ENCODE measurements around the gene BCDIN3D. TPM values are rescaled to one million over a fixed set of nuclear protein-coding genes. Genes with fewer than 3 reads are reported as not detected.

Gene BCDIN3D
- total and polyA plus RNA-seq, 2 of the 8 experiments (the other 6 are each of a cell fraction or from before 2014, with no cell fraction given) = 1.6 to 2.4 TPM

DNA sequence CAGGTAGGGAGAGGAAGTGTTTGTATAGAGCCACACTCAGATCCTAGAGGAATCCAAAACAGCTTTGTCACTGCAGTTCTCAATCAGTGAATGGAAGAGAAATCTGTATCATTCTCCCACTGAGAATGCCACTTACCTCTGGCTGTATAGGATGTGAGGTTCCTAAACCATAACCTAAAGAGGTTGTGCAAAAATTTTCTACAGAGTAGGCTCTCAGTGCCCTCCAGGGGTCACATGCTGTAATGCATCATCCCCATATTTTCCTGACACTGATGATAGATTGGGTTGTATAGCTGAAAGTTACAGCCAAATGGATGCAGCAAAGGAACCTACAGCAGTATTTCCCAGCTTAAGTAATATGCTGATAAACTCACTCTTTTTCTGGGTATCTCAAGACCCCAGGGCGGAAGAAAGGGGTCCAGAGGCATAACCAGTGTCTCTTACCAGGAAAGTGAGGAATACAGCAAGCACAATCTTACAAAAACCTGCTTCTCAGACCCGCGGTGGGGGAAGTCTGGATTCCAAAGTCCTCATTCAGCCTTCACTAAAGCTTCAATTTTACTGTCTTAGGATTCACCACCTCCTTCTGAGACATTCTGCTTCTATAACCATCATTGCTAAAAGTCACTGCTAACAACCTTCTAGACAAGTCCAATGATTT is 3.8 kb downstream of the BCDIN3D start:
- no peaks in the 10 kb centered on the region for H3K9me3 ChIP-seq (ENCODE audit: insufficient read depth in 2 of 2, low read depth in 1 of 2, low read length in 1 of 2)
- H3K9ac ChIP-seq (replicated peaks in 1 of 4; ENCODE audit: extremely low read depth in 1 of 4, low read depth in 3 of 4, low read length in 3 of 4) = no peak overlapping the region
- WGBS, 2 experiments (ENCODE audit: extremely low coverage in 1 of 2, insufficient coverage in 1 of 2, insufficient read length in 1 of 2, insufficient replicate concordance in 2 of 2, low coverage in 1 of 2, low lambda C conversion rate in 2 of 2, missing lambda C conversion rate in 1 of 2) = 44% methylated on average over 3 of the region's 3 CpGs; no CpG with 5 or more reads in 1 of the 2 experiments
- TF ChIP-seq, protein P1, sequence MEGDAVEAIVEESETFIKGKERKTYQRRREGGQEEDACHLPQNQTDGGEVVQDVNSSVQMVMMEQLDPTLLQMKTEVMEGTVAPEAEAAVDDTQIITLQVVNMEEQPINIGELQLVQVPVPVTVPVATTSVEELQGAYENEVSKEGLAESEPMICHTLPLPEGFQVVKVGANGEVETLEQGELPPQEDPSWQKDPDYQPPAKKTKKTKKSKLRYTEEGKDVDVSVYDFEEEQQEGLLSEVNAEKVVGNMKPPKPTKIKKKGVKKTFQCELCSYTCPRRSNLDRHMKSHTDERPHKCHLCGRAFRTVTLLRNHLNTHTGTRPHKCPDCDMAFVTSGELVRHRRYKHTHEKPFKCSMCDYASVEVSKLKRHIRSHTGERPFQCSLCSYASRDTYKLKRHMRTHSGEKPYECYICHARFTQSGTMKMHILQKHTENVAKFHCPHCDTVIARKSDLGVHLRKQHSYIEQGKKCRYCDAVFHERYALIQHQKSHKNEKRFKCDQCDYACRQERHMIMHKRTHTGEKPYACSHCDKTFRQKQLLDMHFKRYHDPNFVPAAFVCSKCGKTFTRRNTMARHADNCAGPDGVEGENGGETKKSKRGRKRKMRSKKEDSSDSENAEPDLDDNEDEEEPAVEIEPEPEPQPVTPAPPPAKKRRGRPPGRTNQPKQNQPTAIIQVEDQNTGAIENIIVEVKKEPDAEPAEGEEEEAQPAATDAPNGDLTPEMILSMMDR (IDR thresholded peaks at IDR 0.05; ENCODE audit: control extremely low read depth in 1 of 3, insufficient read depth in 1 of 3, low read depth in 1 of 3, low read length in 3 of 3) = peak in 2 of 3 experiments; percentile 77 to 81; a peak in 3 of 4 replicates
- TF ChIP-seq RXRA (IDR thresholded peaks at IDR 0.05; ENCODE audit: insufficient read depth, low read depth, low read length) = no peak
- TF ChIP-seq CEBPB (IDR thresholded peaks at IDR 0.05; ENCODE audit: low read depth, low read length) = peak; percentile 54; the same call in 1 of the 2 replicates
- peak; percentile 89 to 92 for TF ChIP-seq RAD21 (IDR thresholded peaks at IDR 0.05 in 1 of 2, conservative IDR thresholded peaks at IDR 0.05 in 1 of 2; ENCODE audit: low read depth in 2 of 2, low read length in 2 of 2)
- H2BK20ac ChIP-seq (ENCODE audit: low read length) = no peak overlapping the region
- POLR2A ChIA-PET (ENCODE audit: partially characterized antibody) = interaction anchor here (0.7 to 3.2 kb wide), 7 partner anchors 10 to 318 kb away, joined by 3 to 26 read pairs (median 3); partner anchors contain the start of gene NCKAP5L
- H3K27me3 ChIP-seq (replicated peaks in 1 of 4; ENCODE audit: control insufficient read depth in 3 of 4, extremely low read depth in 1 of 4, insufficient read depth in 3 of 4, low read length in 3 of 4) = no peaks in the 10 kb centered on the region
- H3K36me3 ChIP-seq (ENCODE audit: control insufficient read depth in 2 of 4, insufficient read depth in 4 of 4, low read length in 3 of 4) = no peaks in the 10 kb centered on the region
- no peak overlapping the region for H2BK15ac ChIP-seq (ENCODE audit: low read length)
- H3K56ac ChIP-seq (replicated peaks; ENCODE audit: insufficient read length, low read depth, low read length) = no peak overlapping the region
- H4K91ac ChIP-seq (replicated peaks; ENCODE audit: insufficient read length, low read length) = no peak overlapping the region
- no peaks in the 10 kb centered on the region; a peak in 1 of 4 replicates for H3K79me2 ChIP-seq (ENCODE audit: control insufficient read depth in 1 of 2, insufficient read depth in 2 of 2, low read length in 2 of 2)
- peaks cover 4% of the 10 kb centered on the region; the same call in 1 of the 2 replicates for H3K23me2 ChIP-seq (ENCODE audit: low read depth, low read length)
- no peak overlapping the region for H4K8ac ChIP-seq (ENCODE audit: extremely low read depth, insufficient read depth, low read length)
- no peak overlapping the region for H2BK120ac ChIP-seq (replicated peaks; ENCODE audit: low read depth, low read length)
- H3K27ac ChIP-seq (ENCODE audit: low read depth, low read length) = no peak overlapping the region
- no peak overlapping the region for H3K18ac ChIP-seq (ENCODE audit: extremely low read depth, low read length)
- H2AFZ ChIP-seq (ENCODE audit: low read length) = no peak overlapping the region
- H3K4me2 ChIP-seq (ENCODE audit: insufficient read depth in 1 of 2, low read depth in 2 of 2, low read length in 2 of 2) = no peak overlapping the region
- H3K4me3 ChIP-seq (ENCODE audit: extremely low read depth in 1 of 4, insufficient read depth in 2 of 4, low read depth in 3 of 4, low read length in 4 of 4) = no peak overlapping the region
- no peak overlapping the region for H3K4ac ChIP-seq (replicated peaks; ENCODE audit: insufficient read length, low read depth, low read length)
- H2BK12ac ChIP-seq (ENCODE audit: low read depth, low read length) = no peak overlapping the region
- no peak overlapping the region for H3K14ac ChIP-seq (ENCODE audit: insufficient read length)
- no peak overlapping the region for H4K5ac ChIP-seq (ENCODE audit: insufficient read length, low read depth, low read length)
- no peak overlapping the region for H2AK5ac ChIP-seq (ENCODE audit: low read depth, low read length)
- H4K20me1 ChIP-seq (replicated peaks in 1 of 2; ENCODE audit: control insufficient read depth in 1 of 2, insufficient read depth in 2 of 2, low read length in 2 of 2) = peaks cover 0 to 1% of the 10 kb centered on the region in 2 experiments
- no peak overlapping the region for H2BK5ac ChIP-seq (ENCODE audit: low read depth, low read length)
- CTCF ChIA-PET (ENCODE audit: partially characterized antibody) = interaction anchor here (0.7 to 6.0 kb wide), 39 partner anchors 8 to 251 kb away, joined by 3 to 119 read pairs (median 5); no protein-coding TSS in a partner anchor
- peaks cover 2 to 5% (median 4%) of the 10 kb centered on the region in 4 experiments; a peak in 4 of 7 replicates for H3K4me1 ChIP-seq (replicated peaks in 1 of 4; ENCODE audit: control insufficient read depth in 3 of 4, insufficient read depth in 4 of 4, low read length in 3 of 4)
- DNase-seq (ENCODE audit: low read depth in 1 of 2, low spot score in 2 of 2) = no peak
- no peak overlapping the region for H3K23ac ChIP-seq (ENCODE audit: insufficient read length)
- no peaks in the 10 kb centered on the region for H3K79me1 ChIP-seq (ENCODE audit: low read depth, low read length)
- no peak for FAIRE-seq

Measured in H1 (cell line).